Aorta (tissue), 5 donors: ENCODE measurements around the gene SLC12A7. TPM values are rescaled to one million over a fixed set of nuclear protein-coding genes. Genes with fewer than 3 reads are reported as not detected.

Experiments
- ATAC-seq: fragments of 200-7000 bp; cut with Tn5 transposase; one replicate; pipeline ENCODE4 v1.9.1; 2022; ENCODE audit warnings: moderate library complexity; ENCODE audit not compliant: low FRiP score
- DNase-seq, 2 donors: peaks; one replicate each; pipeline ENCODE4 v3.0.0-alpha.2; 2020
- H3K27ac ChIP-seq, 2 donors: one replicate each; pipeline ENCODE4 v1.5.1; 2013; ENCODE audit warnings: low read length in 2 of 2, mild to moderate bottlenecking in 2 of 2, moderate library complexity in 2 of 2, control low read depth in 1 of 2, inconsistent platforms in 1 of 2, low read depth in 1 of 2
- H3K27me3 ChIP-seq, 2 donors: one replicate each; pipeline ENCODE4 v1.6.1; 2013; ENCODE audit warnings: control low read depth in 1 of 2, low read length in 1 of 2, mild to moderate bottlenecking in 1 of 2, moderate library complexity in 1 of 2; ENCODE audit not compliant: insufficient read depth in 2 of 2, control insufficient read depth in 1 of 2
- H3K36me3 ChIP-seq, 2 donors: one replicate each; pipeline ENCODE4 v1.6.1; 2013; ENCODE audit warnings: control low read depth in 1 of 2, low read length in 1 of 2, mild to moderate bottlenecking in 1 of 2; ENCODE audit not compliant: insufficient read depth in 2 of 2, control insufficient read depth in 1 of 2
- H3K4me1 ChIP-seq, 2 donors: one replicate each; pipeline ENCODE4 v1.6.1; 2013; ENCODE audit warnings: low read length in 2 of 2, control low read depth in 1 of 2, mild to moderate bottlenecking in 1 of 2, moderate library complexity in 1 of 2; ENCODE audit not compliant: insufficient read depth in 2 of 2, control insufficient read depth in 1 of 2
- H3K4me3 ChIP-seq, 2 donors: one replicate each; pipeline ENCODE4 v1.5.1; 2013; ENCODE audit warnings: low read length in 2 of 2, control low read depth in 1 of 2, mild to moderate bottlenecking in 1 of 2
- H3K9me3 ChIP-seq: one replicate; pipeline ENCODE4 v1.6.1; 2013; ENCODE audit warnings: mild to moderate bottlenecking, low read length; ENCODE audit not compliant: control insufficient read depth
- WGBS, 2 donors: extraction: QIAGEN DNeasy Blood & Tissue Kit; methylation state at CpG; one replicate each; pipeline ENCODE4 v1.1.7; 2013; 5-methylcytosine and 5-hydroxymethylcytosine counted together
- intact Hi-C, 2 donors: fragments of 100-400 bp; cut with DNase I; formaldehyde crosslinking; loops; one replicate each; pipeline versions ENCODE4 v1.14.2 to v1.15.0; 2022
- polyA plus RNA-seq, 2 donors: library from polyadenylated mRNA; stranded (reverse); fragments of 200-250 nt; gene quantifications; one replicate each; pipeline ENCODE4 v1.2.3, GENCODE V29; 2013
- total RNA-seq, 2 donors: library from RNA; stranded (reverse); fragmentation: NEBNext Ultra II Directional; extraction: Animal tissue kit (Norgen Biotek cat#: 25700); gene quantifications; one replicate each; pipeline ENCODE4 v1.2.1, GENCODE V29; 2021
- donor health status: healthy with polysubstance abuse.
- donor health status: Bipolar disorder and iron deficiency.
- donor health status: DM: no; HTN: no; CAD: no.
- donor health status: DM: no; HTN: no; CAD: no.
- donor health status: DM: yes; HTN: yes; CAD: no.

The SLC12A7 gene
- total and polyA plus RNA-seq, 4 donors, result 4.5 to 54.4 (median 19.3) TPM

DNA sequence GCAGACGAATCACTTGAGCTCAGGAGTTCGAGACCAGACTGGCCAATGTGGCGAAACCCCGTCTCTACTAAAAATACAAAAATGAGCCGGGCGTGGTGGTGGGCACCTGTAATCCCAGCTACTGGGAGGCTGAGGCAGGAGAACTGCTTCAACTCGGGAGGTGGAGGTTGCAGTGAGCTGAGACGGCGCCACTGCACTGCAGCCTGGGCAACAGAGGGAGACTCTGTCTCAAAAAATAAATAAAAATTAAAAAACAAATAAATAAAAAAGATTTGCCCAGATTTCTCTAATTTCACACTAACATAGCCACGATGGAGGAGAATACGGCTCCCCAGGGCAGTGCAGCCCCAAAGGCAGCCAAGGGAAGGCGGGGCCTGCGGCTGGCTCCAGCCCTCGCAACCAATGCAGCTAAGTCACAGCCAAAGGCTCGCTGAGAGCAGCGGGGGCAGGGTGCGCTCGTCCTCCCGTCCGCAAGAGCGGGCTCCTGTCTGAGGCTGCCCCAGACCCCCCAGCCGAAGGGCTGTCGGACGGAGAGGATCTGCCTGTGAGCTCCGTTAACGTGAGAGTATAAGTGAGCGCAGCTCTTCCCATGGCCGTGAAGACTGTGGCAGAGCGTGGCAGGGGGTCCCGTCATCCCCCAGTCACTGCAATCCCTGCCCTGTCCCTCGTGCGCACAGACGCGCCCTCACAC is 43.5 kb downstream of the SLC12A7 start:
- H3K36me3 ChIP-seq, result peaks cover 0 to 2% of the 10 kb centered on the region in 2 donors
- ATAC-seq, result peak; percentile 85
- no peaks in the 10 kb centered on the region for H3K9me3 ChIP-seq
- H3K27me3 ChIP-seq, result no peaks in the 10 kb centered on the region
- intact Hi-C loops, result no loop called here
- DNase-seq, result no peak
- H3K4me3 ChIP-seq, result no peak overlapping the region
- H3K27ac ChIP-seq, result no peak overlapping the region
- WGBS, 2 donors, result 91 to 93% methylated on average over 34 of the region's 34 CpGs
- H3K4me1 ChIP-seq, result no peaks in the 10 kb centered on the region

DNA sequence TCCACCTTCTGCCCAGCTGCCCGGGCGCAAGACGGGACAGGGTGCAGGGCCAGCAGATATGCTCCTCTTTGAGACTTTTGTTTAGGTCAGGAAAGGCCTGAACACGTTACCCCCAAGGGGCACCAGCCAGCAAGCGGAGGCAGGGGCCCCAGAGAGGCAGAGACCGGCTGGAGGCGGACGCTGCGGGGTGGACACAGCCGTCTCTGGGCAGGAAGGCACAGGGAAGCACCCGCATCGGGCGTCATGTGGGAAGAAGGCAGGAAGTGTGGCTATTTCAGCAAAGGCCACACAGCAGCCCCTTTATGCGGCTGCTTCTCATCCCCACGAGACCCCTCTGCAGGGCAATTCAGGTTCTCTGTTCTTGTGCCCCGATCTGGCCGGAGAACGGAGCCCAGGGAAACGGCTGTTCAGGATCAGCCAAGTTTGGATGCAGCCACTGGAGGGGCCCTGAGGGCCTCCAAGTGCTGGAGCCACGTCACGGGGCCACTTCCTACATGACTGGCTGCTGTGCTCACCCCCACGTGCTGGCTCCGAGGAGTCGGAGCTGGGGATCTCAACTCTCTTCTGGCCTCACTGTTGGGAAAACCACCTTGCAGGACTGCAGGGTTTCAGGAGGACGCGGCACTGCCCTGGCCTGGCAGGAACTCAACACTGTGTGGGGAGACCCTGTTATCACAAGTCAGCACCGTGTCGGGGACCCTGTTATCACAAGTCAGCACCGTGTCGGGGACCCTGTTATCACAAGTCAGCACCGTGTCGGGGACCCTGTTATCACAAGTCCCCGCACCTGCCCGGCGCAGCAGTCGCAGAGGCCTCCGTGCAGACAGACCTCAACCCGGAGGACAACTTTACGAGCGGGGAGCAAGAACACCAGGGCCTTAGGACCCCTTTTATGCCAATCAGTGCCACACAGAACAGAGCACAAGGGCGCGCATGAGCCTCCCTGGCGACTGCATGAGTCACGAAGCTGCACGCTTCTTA is 44.4 kb downstream of the SLC12A7 start:
- Histone ChIP-seq H3K9me3 (no peaks in the 10 kb centered on the region), H3K27ac (no peak overlapping the region), H3K4me3 (no peak overlapping the region), H3K36me3 (peaks cover 0 to 4% of the 10 kb centered on the region in 2 donors), H3K27me3 (no peaks in the 10 kb centered on the region), H3K4me1 (no peaks in the 10 kb centered on the region)
- ATAC-seq (no peak), DNase-seq (no peak)
- intact Hi-C loops, result no loop called here
- WGBS, 2 donors, result 86% methylated on average over 45 of the region's 45 CpGs

DNA sequence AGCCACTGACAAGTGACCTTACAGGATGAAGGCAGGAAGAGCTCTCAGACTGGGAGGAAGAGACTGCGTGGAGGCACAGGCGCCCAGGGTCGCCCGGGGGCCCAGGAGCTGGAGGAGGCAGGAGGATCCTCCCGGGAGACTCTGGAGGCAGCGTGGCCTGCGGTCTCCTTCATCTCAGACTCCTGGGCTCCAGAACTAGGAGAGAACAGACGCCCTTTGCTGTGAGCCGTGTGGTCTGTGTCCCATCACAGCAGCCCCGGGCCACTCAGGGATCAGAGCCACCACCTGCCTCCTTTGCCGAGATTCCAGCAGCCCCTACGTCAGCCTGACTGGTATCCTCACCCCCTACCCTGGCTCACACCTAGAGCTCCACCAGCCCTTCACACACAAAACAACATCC is 45.2 kb downstream of the SLC12A7 start:
- Histone ChIP-seq H3K4me1 (no peaks in the 10 kb centered on the region), H3K27me3 (no peaks in the 10 kb centered on the region), H3K27ac (no peak overlapping the region), H3K4me3 (no peak overlapping the region), H3K9me3 (no peaks in the 10 kb centered on the region), H3K36me3 (peaks cover 0 to 4% of the 10 kb centered on the region in 2 donors)
- 89 to 97% methylated on average over 10 to 12 of the region's 12 CpGs for WGBS, 2 donors
- intact Hi-C loops, result no loop called here
- DNase-seq, result no peak
- ATAC-seq, result no peak

DNA sequence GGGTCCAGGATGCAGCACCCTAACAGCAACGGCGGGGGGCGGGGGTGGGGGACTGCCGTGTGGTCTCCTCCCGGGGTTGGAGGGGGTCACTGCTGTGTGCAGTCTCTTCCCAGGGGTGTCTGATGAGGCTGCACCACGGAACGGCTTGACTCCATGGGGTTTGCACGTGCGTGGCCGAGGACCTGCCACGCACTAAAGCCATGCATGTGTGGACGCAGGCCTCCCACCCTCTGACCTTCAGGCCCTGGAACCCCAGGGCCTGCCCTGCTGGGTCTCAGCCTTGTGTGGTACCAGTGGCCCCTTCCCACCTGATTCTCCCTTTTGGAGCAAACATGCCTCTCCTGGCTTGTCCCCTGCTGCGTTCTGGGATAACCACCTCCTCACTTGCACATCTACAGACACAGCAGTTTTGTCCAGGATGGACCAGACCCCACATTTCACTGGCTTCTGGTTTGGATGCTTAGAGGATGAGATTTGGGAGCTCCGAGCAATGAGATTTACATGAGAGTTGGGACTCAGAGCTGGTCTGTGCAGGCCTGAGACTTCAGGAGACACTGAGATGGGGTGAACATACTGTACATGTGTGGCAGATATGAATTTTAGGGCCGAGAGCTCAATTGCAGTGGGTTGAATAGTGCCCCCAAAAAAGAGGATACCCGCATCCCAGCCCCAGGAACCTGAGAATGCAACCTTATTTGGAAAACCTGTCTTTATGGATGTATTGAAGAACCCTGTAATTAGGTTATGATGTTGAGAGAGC is 45.8 kb downstream of the SLC12A7 start:
- no peaks in the 10 kb centered on the region for H3K9me3 ChIP-seq
- H3K27ac ChIP-seq, result no peak overlapping the region
- intact Hi-C loops, result no loop called here
- DNase-seq (peak in 1 of 2 donors; percentile 35), ATAC-seq (no peak)
- H3K36me3 ChIP-seq, result peaks cover 0 to 4% of the 10 kb centered on the region in 2 donors
- H3K27me3 ChIP-seq, result no peaks in the 10 kb centered on the region
- H3K4me1 ChIP-seq, result no peaks in the 10 kb centered on the region
- 95 to 96% methylated on average over 16 of the region's 16 CpGs for WGBS, 2 donors
- no peak overlapping the region for H3K4me3 ChIP-seq

DNA sequence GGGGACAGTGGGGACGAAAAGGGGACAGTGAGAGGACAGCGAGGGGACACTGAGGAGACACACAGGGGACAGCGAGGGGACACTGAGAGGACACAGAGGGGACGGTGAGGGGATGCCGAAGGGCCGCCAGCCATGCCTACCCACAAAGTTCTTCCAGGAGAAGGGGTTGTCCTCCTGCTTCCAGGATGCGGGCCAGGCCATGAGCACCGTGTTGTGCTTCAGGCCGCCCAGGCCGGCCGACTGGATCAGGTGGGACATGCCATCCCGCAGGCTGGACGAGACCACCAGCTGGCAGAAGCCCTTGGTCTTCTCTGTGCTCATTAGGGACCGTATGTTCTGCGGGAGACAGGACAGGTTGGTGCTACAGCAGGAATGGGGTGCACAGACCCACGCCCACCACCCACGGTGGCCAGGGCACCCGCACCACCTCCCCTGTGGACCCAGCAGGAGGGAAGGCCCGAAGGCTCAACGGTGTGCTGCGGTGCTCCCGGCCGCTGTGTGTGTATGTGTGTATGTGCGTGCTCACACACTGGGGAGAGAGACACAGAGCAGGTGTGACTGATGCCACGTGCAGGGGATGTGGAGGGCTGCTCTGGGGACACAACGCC is 46.6 kb downstream of the SLC12A7 start:
- no peak for ATAC-seq
- Histone ChIP-seq H3K27ac (no peak overlapping the region), H3K27me3 (no peaks in the 10 kb centered on the region), H3K36me3 (peaks cover 0 to 4% of the 10 kb centered on the region in 2 donors), H3K4me3 (no peak overlapping the region), H3K9me3 (no peaks in the 10 kb centered on the region), H3K4me1 (no peaks in the 10 kb centered on the region)
- intact Hi-C loops, result no loop called here
- peak in 1 of 2 donors; percentile 40 for DNase-seq
- 94% methylated on average over 26 of the region's 26 CpGs for WGBS, 2 donors

DNA sequence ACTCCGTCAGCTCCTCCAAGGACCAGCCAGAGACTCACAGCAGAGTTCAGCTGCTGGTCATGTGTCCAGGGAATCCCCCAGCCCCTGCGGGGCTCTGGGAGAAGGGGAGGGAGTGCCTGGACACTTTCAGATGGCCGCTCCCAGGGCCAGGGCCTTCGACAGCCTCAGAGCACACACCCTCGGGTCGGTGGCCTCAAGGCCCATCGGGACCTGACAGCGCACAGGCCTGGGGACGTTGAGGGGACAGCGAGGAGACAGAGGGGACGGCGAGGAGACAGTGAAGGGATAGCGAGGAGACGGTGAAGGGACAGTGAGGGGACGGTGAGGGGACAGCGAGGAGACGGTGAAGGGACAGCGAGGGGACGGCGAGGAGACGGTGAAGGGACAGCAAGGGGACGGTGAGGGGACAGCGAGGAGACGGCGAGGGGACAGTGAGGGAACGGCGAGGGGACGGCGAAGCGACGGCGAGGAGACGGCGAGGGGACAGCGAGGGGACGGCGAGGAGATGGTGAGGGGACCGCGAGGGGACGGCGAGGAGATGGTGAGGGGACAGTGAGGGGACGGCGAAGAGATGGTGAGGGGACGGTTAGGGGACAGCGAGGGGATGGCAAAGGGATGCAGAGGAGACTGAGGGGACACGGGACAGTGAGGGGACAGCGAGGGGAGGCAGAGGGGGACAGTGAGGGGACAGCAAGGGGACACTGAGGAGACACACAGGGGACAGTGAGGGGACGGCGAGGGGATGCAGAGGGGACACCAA is 47.3 kb downstream of the SLC12A7 start:
- 89% methylated on average over 49 of the region's 49 CpGs for WGBS, 2 donors
- DNase-seq, result peak in 1 of 2 donors; percentile 41
- no peak overlapping the region for H3K27ac ChIP-seq
- no peaks in the 10 kb centered on the region for H3K27me3 ChIP-seq
- ATAC-seq, result no peak
- H3K36me3 ChIP-seq, result peaks cover 0 to 7% of the 10 kb centered on the region in 2 donors
- intact Hi-C loops, result no loop called here
- H3K9me3 ChIP-seq, result no peaks in the 10 kb centered on the region
- H3K4me3 ChIP-seq, result no peak overlapping the region
- no peaks in the 10 kb centered on the region for H3K4me1 ChIP-seq

DNA sequence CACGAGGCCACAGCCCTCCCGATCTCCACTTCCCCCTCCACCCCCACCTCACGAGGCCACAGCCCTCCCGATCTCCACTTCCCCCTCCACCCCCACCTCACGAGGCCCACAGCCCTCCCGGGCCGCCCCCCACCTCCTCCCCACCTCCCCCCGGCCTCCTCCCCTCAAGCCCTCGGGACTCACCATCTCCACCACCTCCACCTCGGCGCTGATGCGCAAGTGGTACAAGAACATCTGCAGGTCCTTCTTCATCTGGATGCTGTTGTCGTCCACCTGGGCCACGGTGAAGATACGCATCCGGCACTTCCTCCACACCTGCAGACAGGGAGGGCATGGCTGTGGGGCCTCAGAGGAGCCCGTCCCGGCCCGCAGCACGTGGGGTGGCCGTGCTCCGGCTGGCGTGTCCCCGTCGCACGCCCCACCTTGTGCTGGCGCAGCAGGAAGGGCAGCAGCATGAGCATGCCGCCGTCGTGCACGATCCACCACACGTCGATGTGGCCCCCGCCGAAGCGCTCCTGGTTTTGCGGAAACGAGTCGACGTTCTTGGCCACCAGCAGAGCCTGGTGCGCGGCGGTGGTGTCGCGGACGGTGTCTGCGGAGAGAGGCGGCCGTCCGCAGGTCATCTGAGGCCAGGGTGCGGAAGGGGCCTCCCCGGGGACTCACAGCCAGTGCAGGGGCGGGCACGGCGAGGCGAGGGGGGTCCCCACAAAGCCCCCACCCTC is 48.0 kb downstream of the SLC12A7 start:
- H3K4me1 ChIP-seq, result no peaks in the 10 kb centered on the region
- 94% methylated on average over 56 of the region's 56 CpGs for WGBS, 2 donors
- intact Hi-C loops, result no loop called here
- ATAC-seq (no peak), DNase-seq (peak in 1 of 2 donors; percentile 44)
- H3K9me3 ChIP-seq, result no peaks in the 10 kb centered on the region
- no peaks in the 10 kb centered on the region for H3K27me3 ChIP-seq
- peaks cover 0 to 7% of the 10 kb centered on the region in 2 donors for H3K36me3 ChIP-seq
- H3K4me3 ChIP-seq, result no peak overlapping the region
- H3K27ac ChIP-seq, result no peak overlapping the region
